HCT116 (cell line): ENCODE results near the gene RASGRF2. TPM values are rescaled to one million over a fixed set of nuclear protein-coding genes. Genes with fewer than 3 reads are reported as not detected.

Experiments used
- ATAC-seq: fragments of 200-7000 bp; cut with Tn5 transposase; 2 replicates; pipeline ENCODE4 v1.9.1; 2020; ENCODE audit warnings: mild to moderate bottlenecking, moderate library complexity
- BruUV-seq: library from RNA; stranded (reverse); fragments of 400-500 nt; replicated peaks from 2 replicates; lab custom pipeline; 2021; lab: Mats Ljungman, UMichigan
- CTCF ChIA-PET: fragments of 300-600 bp; sonication (Branson Sonifier 250); formaldehyde crosslinking; loops from one replicate; lab custom pipeline; 2021; ENCODE audit warnings: antibody characterized with exemption; lab: Charles Lee
- POLR2A ChIA-PET: fragments of 300-600, 350-600 bp; sonication (Branson Sonifier 250); formaldehyde crosslinking; loops from one replicate; lab custom pipeline; 2021; ENCODE audit warnings: antibody characterized with exemption; lab: Charles Lee
- RAD21 ChIA-PET, 2 experiments: fragments of 300-600 bp; sonication (Branson Sonifier 250); formaldehyde crosslinking; loops; one replicate each; lab custom pipeline; 2023; ENCODE audit warnings: low total read pairs in 2 of 2; ENCODE audit not compliant: uncharacterized antibody in 2 of 2, unreplicated experiment in 2 of 2, low non-redundant PET in 1 of 2; lab: Charles Lee
- DNase-seq: peaks from one replicate; pipeline ENCODE4 v3.0.0-alpha.2; 2010; ENCODE audit warnings: low read depth, low spot score
- H2AFZ ChIP-seq: fragments of 200-600 bp; shearing (Covaris generic), sonication (generic); 2 replicates; pipeline ENCODE4 v1.6.1; 2017; ENCODE audit warnings: low read depth, mixed run types, mixed read lengths, antibody characterized with exemption, low read length; ENCODE audit not compliant: poor library complexity, severe bottlenecking
- H3K27ac ChIP-seq: 2 replicates; pipeline ENCODE4 v1.5.1; 2012; ENCODE audit warnings: low read depth, low read length
- H3K27me3 ChIP-seq: fragments of 200-600 bp; sonication (generic); 2 replicates; pipeline ENCODE4 v1.6.1; 2016; ENCODE audit warnings: mixed run types, low read length, mixed read lengths; ENCODE audit not compliant: insufficient read depth
- H3K36me3 ChIP-seq, 2 experiments: fragments of 200-500 bp in 1 of 2; fragments of 200-600 bp in 1 of 2; sonication (Bioruptor generic) in 1 of 2; sonication (generic) in 1 of 2; 2 replicates each; pipeline versions ENCODE4 v1.5.1 to v1.6.1; 2014 to 2016; ENCODE audit warnings: low read length in 2 of 2, inconsistent platforms in 1 of 2, mixed read lengths in 1 of 2, mixed run types in 1 of 2; ENCODE audit not compliant: insufficient read depth in 2 of 2, control insufficient read depth in 1 of 2
- H3K4me1 ChIP-seq, 2 experiments: fragments of 200-600 bp in 1 of 2; sonication (generic) in 1 of 2; 2 replicates each; pipeline versions ENCODE4 v1.5.1 to v1.6.1; 2012 to 2017; ENCODE audit warnings: low read length in 2 of 2, inconsistent platforms in 1 of 2, mild to moderate bottlenecking in 1 of 2, mixed read lengths in 1 of 2, mixed run types in 1 of 2, moderate library complexity in 1 of 2; ENCODE audit not compliant: insufficient read depth in 2 of 2, control insufficient read depth in 1 of 2
- H3K4me2 ChIP-seq: fragments of 200-600 bp; sonication (generic); 2 replicates; pipeline ENCODE4 v1.6.1; 2017; ENCODE audit warnings: mixed run types, low read length, mixed read lengths
- H3K4me3 ChIP-seq, 2 experiments: fragments of 200-600 bp in 1 of 2; sonication (generic) in 1 of 2; replicated peaks in 1 of 2; 2 replicates each; pipeline ENCODE4 v1.5.1; 2011 to 2016; ENCODE audit warnings: low read length in 2 of 2, control low read depth in 1 of 2, low read depth in 1 of 2, mild to moderate bottlenecking in 1 of 2, mixed read lengths in 1 of 2, mixed run types in 1 of 2
- H3K79me2 ChIP-seq: fragments of 200-600 bp; sonication (generic); 2 replicates; pipeline ENCODE4 v1.6.1; 2017; ENCODE audit warnings: mild to moderate bottlenecking, mixed run types, low read length, moderate library complexity, mixed read lengths; ENCODE audit not compliant: insufficient read depth
- H3K9ac ChIP-seq: fragments of 200-600 bp; sonication (generic); 2 replicates; pipeline ENCODE4 v1.6.1; 2016; ENCODE audit warnings: low read length, mixed read lengths
- H3K9me2 ChIP-seq: fragments of 200-600 bp; sonication (generic), shearing (Covaris generic); 2 replicates; pipeline ENCODE4 v1.6.1; 2017; ENCODE audit warnings: mixed run types, mild to moderate bottlenecking, moderate library complexity; ENCODE audit not compliant: insufficient read depth
- H3K9me3 ChIP-seq, 2 experiments: fragments of 200-500 bp in 1 of 2; fragments of 200-600 bp in 1 of 2; sonication (Bioruptor generic) in 1 of 2; sonication (generic) in 1 of 2; 2 replicates each; pipeline ENCODE4 v1.6.1; 2014 to 2017; ENCODE audit warnings: low read length in 2 of 2, mixed read lengths in 2 of 2, inconsistent platforms in 1 of 2, low read depth in 1 of 2, mild to moderate bottlenecking in 1 of 2, mixed run types in 1 of 2, moderate library complexity in 1 of 2; ENCODE audit not compliant: control insufficient read depth in 1 of 2, insufficient read depth in 1 of 2
- H4K20me1 ChIP-seq: fragments of 200-600 bp; sonication (generic), shearing (Covaris generic); 2 replicates; pipeline ENCODE4 v1.6.1; 2017; ENCODE audit warnings: mixed run types, mild to moderate bottlenecking, moderate library complexity; ENCODE audit not compliant: insufficient read depth
- ATF3 ChIP-seq: IDR thresholded peaks from 2 replicates; pipeline ENCODE4 v1.6.1; 2012
- CBX3 ChIP-seq: IDR thresholded peaks from 2 replicates; pipeline ENCODE4 v1.6.1; 2012; ENCODE audit warnings: low read depth
- CEBPB ChIP-seq: IDR thresholded peaks from 2 replicates; pipeline ENCODE4 v1.6.1; 2012; ENCODE audit warnings: low read depth
- CTCF ChIP-seq, 3 experiments: fragments of 200-600 bp in 1 of 3; sonication (generic) in 1 of 3; IDR thresholded peaks in 2 of 3; conservative IDR thresholded peaks in 1 of 3; 2 replicates each; pipeline ENCODE4 v1.5.1; 2012 to 2017; ENCODE audit warnings: low read depth in 2 of 3, low read length in 2 of 3, antibody characterized with exemption in 1 of 3, borderline replicate concordance in 1 of 3, control low read depth in 1 of 3, mild to moderate bottlenecking in 1 of 3, mixed read lengths in 1 of 3, mixed run types in 1 of 3, moderate library complexity in 1 of 3; ENCODE audit not compliant: insufficient read depth in 1 of 3
- EGR1 ChIP-seq: IDR thresholded peaks from 2 replicates; pipeline ENCODE4 v1.6.1; 2012; ENCODE audit warnings: low read depth
- ELF1 ChIP-seq: IDR thresholded peaks from 2 replicates; pipeline ENCODE4 v1.6.1; 2012; ENCODE audit warnings: low read depth, borderline replicate concordance
- EZH2 ChIP-seq: fragments of 200-600 bp; sonication (generic); IDR thresholded peaks from 2 replicates; pipeline ENCODE4 v1.6.1; 2017; ENCODE audit warnings: antibody characterized with exemption, mixed run types
- EZH2phosphoT487 ChIP-seq: fragments of 200-600 bp; IDR thresholded peaks from 2 replicates; pipeline ENCODE4 v1.6.1; 2018; ENCODE audit warnings: antibody characterized with exemption, borderline replicate concordance
- FOSL1 ChIP-seq: IDR thresholded peaks from 2 replicates; pipeline ENCODE4 v1.6.1; 2012; ENCODE audit warnings: low read depth
- JUND ChIP-seq: IDR thresholded peaks from 2 replicates; pipeline ENCODE4 v1.6.1; 2012
- MAX ChIP-seq: IDR thresholded peaks from 2 replicates; pipeline ENCODE4 v1.6.1; 2012
- POLR2A ChIP-seq: IDR thresholded peaks from 2 replicates; pipeline ENCODE4 v1.7.0; 2011; ENCODE audit warnings: borderline replicate concordance; ENCODE audit not compliant: insufficient read depth, insufficient read length; ENCODE audit errors: extremely low read depth
- REST ChIP-seq: IDR thresholded peaks from 2 replicates; pipeline ENCODE4 v1.6.1; 2012; ENCODE audit warnings: low read depth
- SIN3A ChIP-seq: IDR thresholded peaks from 2 replicates; pipeline ENCODE4 v1.6.1; 2012; ENCODE audit warnings: low read depth
- SP1 ChIP-seq: IDR thresholded peaks from 2 replicates; pipeline ENCODE4 v1.6.1; 2012; ENCODE audit warnings: low read depth
- SRF ChIP-seq: IDR thresholded peaks from 2 replicates; pipeline ENCODE4 v1.6.1; 2012; ENCODE audit warnings: low read depth
- TCF7L2 ChIP-seq: IDR thresholded peaks from 2 replicates; pipeline ENCODE4 v1.7.0; 2011; ENCODE audit warnings: borderline replicate concordance, inconsistent platforms; ENCODE audit not compliant: insufficient read depth, insufficient read length; ENCODE audit errors: extremely low read depth
- ZBTB33 ChIP-seq: IDR thresholded peaks from 2 replicates; pipeline ENCODE4 v1.6.1; 2011; ENCODE audit warnings: mild to moderate bottlenecking, low read length, moderate library complexity; ENCODE audit not compliant: insufficient replicate concordance; ENCODE audit errors: extremely low read depth
- ZFX ChIP-seq: fragments of 450-650 bp; IDR thresholded peaks from 2 replicates; pipeline ENCODE4 v1.6.1; 2017
- ZNF274 ChIP-seq: fragments of 200-500 bp; sonication (Bioruptor generic); IDR thresholded peaks from 2 replicates; pipeline ENCODE4 v1.6.1; 2014; ENCODE audit warnings: mild to moderate bottlenecking, low read depth, low read length, inconsistent platforms
- intact Hi-C: fragments of 100-400 bp; cut with micrococcal nuclease; formaldehyde crosslinking; loops from 2 replicates; pipeline ENCODE4 v1.10.0; 2022
- total RNA-seq: library from RNA; stranded (reverse); gene quantifications from one replicate; pipeline ENCODE4 v1.2.1, GENCODE V29; 2021; ENCODE audit not compliant: unreplicated experiment

Gene RASGRF2
- total RNA-seq, 1 experiment from 2014 or later = 0.05 TPM

- no peak overlapping the region for H3K9ac ChIP-seq
- no peak overlapping the region for H2AFZ ChIP-seq
- no peak for DNase-seq
- intact Hi-C loops = no loop called here
- no peaks in the 10 kb centered on the region for H3K9me2 ChIP-seq
- H3K4me3 ChIP-seq = no peak overlapping the region
- ChIA-PET CTCF (no interaction called here), POLR2A (no interaction called here), RAD21 (no interaction called here)
- H3K4me2 ChIP-seq = no peak overlapping the region
- no peaks in the 10 kb centered on the region for H3K4me1 ChIP-seq
- H3K27me3 ChIP-seq = no peaks in the 10 kb centered on the region
- ATAC-seq = no peak
- TF ChIP-seq TCF7L2 = no peak
- TF ChIP-seq ELF1 = no peak
- TF ChIP-seq MAX = no peak
- TF ChIP-seq REST = no peak
- no peak for TF ChIP-seq SP1
- TF ChIP-seq SRF = no peak
- no peak for TF ChIP-seq ZFX
- TF ChIP-seq JUND = no peak
- TF ChIP-seq CBX3 = no peak
- TF ChIP-seq FOSL1 = no peak
- TF ChIP-seq ZNF274 = no peak
- TF ChIP-seq CEBPB = no peak
- no peak for TF ChIP-seq POLR2A
- TF ChIP-seq EGR1 = no peak
- no peak for TF ChIP-seq ATF3
- no peak for TF ChIP-seq EZH2
- no peak for TF ChIP-seq CTCF (IDR thresholded peaks at IDR 0.05 in 2 of 3, conservative IDR thresholded peaks at IDR 0.05 in 1 of 3; ENCODE audit: borderline replicate concordance in 1 of 3, insufficient read depth in 1 of 3, low read depth in 2 of 3, low read length in 2 of 3)
- no peak for TF ChIP-seq SIN3A
- no peak for TF ChIP-seq EZH2phosphoT487
- no peak for TF ChIP-seq ZBTB33
- H3K27ac ChIP-seq = no peak overlapping the region
- H3K36me3 ChIP-seq = no peaks in the 10 kb centered on the region
- no TSS peak for BruUV-seq
- H3K9me3 ChIP-seq = no peaks in the 10 kb centered on the region
- H4K20me1 ChIP-seq = no peaks in the 10 kb centered on the region
- H3K79me2 ChIP-seq = no peaks in the 10 kb centered on the region
Measured at GRCh38 chr5:80977764-80978163, 17.6 kb downstream of the RASGRF2 start.
